ENCODE data around the gene HOXA3. TPM values are rescaled to one million over a fixed set of nuclear protein-coding genes. Genes with fewer than 3 reads are reported as not detected.

The HOXA3 gene
- total RNA-seq, 1 experiment from 2014 or later, result 9.2 TPM

GRCh38 chr7:27096768-27097514 is 55.4 kb downstream of the HOXA3 start:
- ATAC-seq (peak; percentile 32), DNase-seq (ENCODE audit: low read depth, low spot score) (no peak)
- Histone ChIP-seq H3K4me3 (replicated peaks in 1 of 2; ENCODE audit: low read depth in 1 of 2, low read length in 2 of 2) (peak overlapping the region; percentile 74 to 86), H3K9ac (ENCODE audit: low read length) (peak overlapping the region; percentile 76), H3K27me3 (ENCODE audit: insufficient read depth, low read length) (no peaks in the 10 kb centered on the region), H3K79me2 (ENCODE audit: insufficient read depth, low read length) (peaks cover 25% of the 10 kb centered on the region), H3K4me2 (ENCODE audit: low read length) (peak overlapping the region; percentile 79), H3K9me3 (ENCODE audit: control insufficient read depth in 1 of 2, insufficient read depth in 1 of 2, low read depth in 1 of 2, low read length in 2 of 2) (no peaks in the 10 kb centered on the region), H2AFZ (ENCODE audit: low read depth, low read length, poor library complexity, severe bottlenecking) (no peak overlapping the region), H3K36me3 (ENCODE audit: control insufficient read depth in 1 of 2, insufficient read depth in 2 of 2, low read length in 2 of 2) (no peaks in the 10 kb centered on the region), H4K20me1 (ENCODE audit: insufficient read depth) (no peaks in the 10 kb centered on the region), H3K27ac (ENCODE audit: low read depth, low read length) (peak overlapping the region; percentile 77), H3K9me2 (ENCODE audit: insufficient read depth) (no peaks in the 10 kb centered on the region), H3K4me1 (ENCODE audit: control insufficient read depth in 1 of 2, insufficient read depth in 2 of 2, low read length in 2 of 2) (peaks cover 10 to 19% of the 10 kb centered on the region in 2 experiments; a peak in 3 of 4 replicates)
- TF ChIP-seq RAD21 (IDR thresholded peaks at IDR 0.05; ENCODE audit: low read depth) (no peak), CBX3 (IDR thresholded peaks at IDR 0.05; ENCODE audit: low read depth) (no peak), SIN3A (IDR thresholded peaks at IDR 0.05; ENCODE audit: low read depth) (peak; percentile 28; the same call in 1 of the 2 replicates), EGR1 (IDR thresholded peaks at IDR 0.05; ENCODE audit: low read depth) (peak; percentile 56; the same call in 1 of the 2 replicates), SP1 (IDR thresholded peaks at IDR 0.05; ENCODE audit: low read depth) (no peak), MAX (IDR thresholded peaks at IDR 0.05) (peak; percentile 59), POLR2AphosphoS5 (IDR thresholded peaks at IDR 0.05; ENCODE audit: low read depth, low read length) (peak; percentile 44)
- ChIA-PET POLR2A (interaction anchor here (0.6 to 1.9 kb wide), 6 partner anchors 13 to 50 kb away, joined by 3 to 8 read pairs (median 4); no protein-coding TSS in a partner anchor), RAD21 (ENCODE audit: low non-redundant PET in 1 of 2, low total read pairs in 2 of 2, uncharacterized antibody in 2 of 2, unreplicated experiment in 2 of 2) (interaction anchor here in 1 of 2 experiments (1.3 kb wide), 1 partner anchor 18 kb away, joined by 3 read pairs; no protein-coding TSS in a partner anchor), CTCF (no interaction called here)
- BruUV-seq (replicated peaks), result no TSS peak
- intact Hi-C loops (cut with micrococcal nuclease), result loop anchor here (1.0 kb wide), 1 partner anchor 18 kb away; no protein-coding TSS in a partner anchor

All from HCT116 (cell line).